Neutrophil (primary cell): ENCODE measurements around the gene BAZ1B.

ENCODE experiments used
- H3K27ac ChIP-seq: fragments of 200-600 bp; sonication (generic); 2 replicates; pipeline ENCODE4 v1.5.1; 2016; ENCODE audit warnings: mild to moderate bottlenecking, moderate library complexity
- H3K27me3 ChIP-seq: fragments of 200-600 bp; sonication (generic); 2 replicates; pipeline ENCODE4 v1.6.0; 2016; ENCODE audit warnings: mild to moderate bottlenecking
- H3K36me3 ChIP-seq: fragments of 200-600 bp; sonication (generic); 2 replicates; pipeline ENCODE4 v1.5.1; 2017
- H3K4me1 ChIP-seq, 2 experiments: fragments of 200-600 bp in 1 of 2; sonication (generic) in 1 of 2; 1 replicate in 1 of 2; 2 replicates in 1 of 2; pipeline versions ENCODE4 v1.5.1 to v1.6.1; 2013 to 2016; ENCODE audit warnings: low read depth in 1 of 2, low read length in 1 of 2, mild to moderate bottlenecking in 1 of 2, moderate library complexity in 1 of 2; ENCODE audit not compliant: control insufficient read depth in 1 of 2, insufficient read depth in 1 of 2
- H3K4me3 ChIP-seq, 2 experiments: fragments of 200-600 bp in 1 of 2; sonication (generic) in 1 of 2; 1 replicate in 1 of 2; 2 replicates in 1 of 2; pipeline ENCODE4 v1.5.1; 2013 to 2016; ENCODE audit warnings: low read depth in 1 of 2, low read length in 1 of 2, mild to moderate bottlenecking in 1 of 2, moderate library complexity in 1 of 2
- H3K9me3 ChIP-seq: fragments of 200-600 bp; sonication (generic); 2 replicates; pipeline ENCODE4 v1.5.1; 2016
- TF ChIP-seq, protein P1 (sequence below): fragments of 200-600 bp; sonication (generic); IDR thresholded peaks from 2 replicates; pipeline ENCODE4 v1.5.1; 2016; ENCODE audit warnings: antibody characterized with exemption

Gene BAZ1B

DNA sequence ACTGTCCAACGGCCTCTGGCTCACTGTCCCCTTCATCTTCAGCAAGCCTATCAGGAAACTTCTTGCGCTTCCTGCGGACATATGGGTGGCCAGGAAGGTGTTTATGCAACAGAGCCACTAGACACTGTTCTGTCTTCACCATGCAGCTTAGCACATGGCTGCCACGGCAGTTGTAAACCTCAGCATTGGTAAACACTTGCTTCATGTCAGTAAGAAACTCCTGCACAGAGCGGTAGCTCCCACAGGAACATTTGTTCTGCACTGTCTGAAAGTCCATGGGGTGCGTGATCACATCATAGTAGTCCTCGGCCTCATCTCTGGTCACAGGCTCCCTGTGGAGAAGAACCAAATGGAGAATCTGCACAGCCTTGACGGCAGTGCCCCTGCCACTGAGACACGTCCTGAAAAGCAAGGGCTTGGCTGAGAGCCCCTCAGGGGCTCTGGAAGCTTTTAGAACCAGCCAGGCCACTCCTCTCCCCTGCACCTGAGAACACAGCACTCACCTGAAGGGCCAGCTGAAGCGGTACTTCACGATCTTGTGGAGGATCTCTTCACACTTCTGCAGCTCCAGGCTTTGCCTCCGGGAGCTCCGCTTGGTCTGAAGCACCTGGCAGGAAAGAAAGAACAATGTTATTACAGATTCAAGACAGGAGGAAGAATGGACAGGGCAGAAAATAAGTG, 79.7 kb downstream of the BAZ1B start:
- H3K4me1 ChIP-seq: peaks cover 30 to 35% of the 10 kb centered on the region in 2 experiments
- TF ChIP-seq, protein P1, sequence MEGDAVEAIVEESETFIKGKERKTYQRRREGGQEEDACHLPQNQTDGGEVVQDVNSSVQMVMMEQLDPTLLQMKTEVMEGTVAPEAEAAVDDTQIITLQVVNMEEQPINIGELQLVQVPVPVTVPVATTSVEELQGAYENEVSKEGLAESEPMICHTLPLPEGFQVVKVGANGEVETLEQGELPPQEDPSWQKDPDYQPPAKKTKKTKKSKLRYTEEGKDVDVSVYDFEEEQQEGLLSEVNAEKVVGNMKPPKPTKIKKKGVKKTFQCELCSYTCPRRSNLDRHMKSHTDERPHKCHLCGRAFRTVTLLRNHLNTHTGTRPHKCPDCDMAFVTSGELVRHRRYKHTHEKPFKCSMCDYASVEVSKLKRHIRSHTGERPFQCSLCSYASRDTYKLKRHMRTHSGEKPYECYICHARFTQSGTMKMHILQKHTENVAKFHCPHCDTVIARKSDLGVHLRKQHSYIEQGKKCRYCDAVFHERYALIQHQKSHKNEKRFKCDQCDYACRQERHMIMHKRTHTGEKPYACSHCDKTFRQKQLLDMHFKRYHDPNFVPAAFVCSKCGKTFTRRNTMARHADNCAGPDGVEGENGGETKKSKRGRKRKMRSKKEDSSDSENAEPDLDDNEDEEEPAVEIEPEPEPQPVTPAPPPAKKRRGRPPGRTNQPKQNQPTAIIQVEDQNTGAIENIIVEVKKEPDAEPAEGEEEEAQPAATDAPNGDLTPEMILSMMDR: no peak
- H3K36me3 ChIP-seq: peaks cover 9% of the 10 kb centered on the region
- H3K4me3 ChIP-seq: peak overlapping the region; percentile 14 to 18
- H3K27ac ChIP-seq: peak overlapping the region; percentile 77
- no peaks in the 10 kb centered on the region for H3K9me3 ChIP-seq
- H3K27me3 ChIP-seq: no peaks in the 10 kb centered on the region

DNA sequence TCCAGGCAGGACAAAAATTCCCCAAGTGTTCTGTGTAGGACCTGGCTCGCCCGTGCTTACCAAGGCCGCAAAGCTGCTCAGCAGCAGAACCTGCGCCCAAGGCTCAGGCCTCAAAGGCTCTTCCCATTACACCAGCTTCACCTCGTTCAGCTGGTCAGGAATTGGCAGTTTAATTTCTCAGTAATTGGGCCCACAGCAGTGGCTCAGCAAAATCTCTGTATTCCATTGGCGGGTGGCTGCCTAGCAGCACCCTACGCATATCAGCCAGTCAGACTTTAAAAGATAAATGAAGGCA, 82.7 kb downstream of the BAZ1B start:
- Histone ChIP-seq H3K27me3 (peaks cover 7% of the 10 kb centered on the region), H3K27ac (no peak overlapping the region), H3K9me3 (no peaks in the 10 kb centered on the region), H3K36me3 (peaks cover 9% of the 10 kb centered on the region), H3K4me3 (no peak overlapping the region), H3K4me1 (peaks cover 32 to 49% of the 10 kb centered on the region in 2 experiments)
- TF ChIP-seq, protein P1: no peak

DNA sequence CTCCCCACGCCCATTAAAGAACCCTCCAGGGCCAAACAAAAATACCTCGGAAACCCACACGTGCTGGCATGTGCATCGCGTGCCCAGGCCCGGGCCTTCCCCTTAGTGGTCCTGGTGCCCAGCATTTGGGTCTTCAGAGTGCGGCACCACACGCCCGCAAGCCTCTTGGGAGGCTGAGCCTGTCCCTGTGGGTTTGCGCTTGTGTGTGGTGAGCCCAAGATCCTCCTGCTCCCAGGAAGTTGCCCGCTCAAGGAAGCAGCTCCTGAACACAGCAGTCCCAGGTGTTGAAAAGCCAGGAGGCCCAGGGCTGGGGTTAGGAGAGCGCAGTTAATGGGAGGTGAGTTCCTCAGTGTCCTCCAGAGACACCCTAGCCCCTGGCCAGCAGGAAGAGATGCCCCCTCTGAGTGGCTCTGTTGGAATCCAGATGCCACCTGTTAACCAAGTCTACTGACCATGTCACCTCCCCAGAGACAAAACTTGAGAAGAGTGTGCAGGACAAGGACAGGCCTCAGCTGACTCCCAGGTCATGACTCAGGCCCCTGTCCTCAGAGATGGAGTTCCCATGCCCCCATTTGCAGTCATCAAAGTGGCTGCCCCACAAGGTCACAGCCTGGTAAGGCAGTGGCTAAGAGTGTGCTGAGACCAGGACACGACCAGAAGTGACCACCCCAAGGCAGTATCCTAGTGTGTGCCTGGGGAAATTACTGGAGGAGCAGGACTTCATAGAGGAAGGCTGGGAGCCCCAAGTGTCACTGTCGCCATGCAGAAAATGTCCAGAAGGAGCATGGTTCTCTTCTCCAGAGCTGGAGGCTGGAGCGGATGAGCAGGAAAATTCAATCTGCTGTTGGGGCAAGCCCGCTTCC, 83.3 kb downstream of the BAZ1B start:
- no peaks in the 10 kb centered on the region for H3K9me3 ChIP-seq
- H3K27ac ChIP-seq: no peak overlapping the region
- H3K27me3 ChIP-seq: peaks cover 12% of the 10 kb centered on the region
- peaks cover 3% of the 10 kb centered on the region for H3K36me3 ChIP-seq
- H3K4me1 ChIP-seq: peaks cover 36 to 51% of the 10 kb centered on the region in 2 experiments
- TF ChIP-seq, protein P1: no peak
- no peak overlapping the region for H3K4me3 ChIP-seq

DNA sequence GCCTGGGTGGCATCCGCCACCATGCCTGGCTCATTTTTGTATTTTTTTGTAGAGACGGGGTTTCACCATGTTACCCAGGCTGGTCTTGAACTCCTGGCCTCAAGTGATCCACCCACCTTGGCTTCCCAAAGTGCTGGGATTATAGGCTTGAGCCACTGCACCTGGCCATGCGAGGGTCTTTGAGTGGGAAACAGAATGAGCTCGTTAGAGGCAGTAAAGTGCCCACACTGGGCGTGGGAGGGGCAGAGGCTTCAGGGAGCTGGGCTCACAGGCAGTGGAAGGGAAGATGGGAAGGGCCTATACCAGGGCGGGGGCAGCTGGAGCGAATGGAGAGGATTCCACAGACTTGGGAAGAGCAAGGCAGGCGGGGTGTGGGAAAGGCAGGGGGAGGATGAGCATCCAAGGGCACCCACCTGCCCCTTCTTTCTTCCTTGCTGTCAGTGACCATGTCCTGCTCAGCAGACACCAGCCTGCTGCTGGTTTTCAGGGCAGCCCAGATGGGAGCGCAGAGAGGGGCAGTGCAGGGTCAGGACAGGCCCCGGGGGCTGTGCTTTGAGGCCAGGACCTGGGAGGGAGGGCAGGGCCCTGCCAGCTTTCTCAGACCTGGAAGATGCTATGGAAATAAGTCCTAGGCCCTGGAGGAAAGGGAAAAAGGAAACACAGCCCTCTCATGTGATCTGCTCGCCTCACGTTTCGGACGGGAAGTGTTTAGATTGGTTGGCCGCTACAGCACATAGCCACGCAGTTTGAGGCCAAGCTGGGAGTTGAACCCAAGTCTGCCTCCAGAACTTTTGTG, 84.3 kb downstream of the BAZ1B start:
- Histone ChIP-seq H3K9me3 (no peaks in the 10 kb centered on the region), H3K4me1 (peaks cover 27 to 47% of the 10 kb centered on the region in 2 experiments), H3K4me3 (no peak overlapping the region), H3K36me3 (no peaks in the 10 kb centered on the region), H3K27me3 (peaks cover 12% of the 10 kb centered on the region), H3K27ac (no peak overlapping the region)
- TF ChIP-seq, protein P1: no peak

DNA sequence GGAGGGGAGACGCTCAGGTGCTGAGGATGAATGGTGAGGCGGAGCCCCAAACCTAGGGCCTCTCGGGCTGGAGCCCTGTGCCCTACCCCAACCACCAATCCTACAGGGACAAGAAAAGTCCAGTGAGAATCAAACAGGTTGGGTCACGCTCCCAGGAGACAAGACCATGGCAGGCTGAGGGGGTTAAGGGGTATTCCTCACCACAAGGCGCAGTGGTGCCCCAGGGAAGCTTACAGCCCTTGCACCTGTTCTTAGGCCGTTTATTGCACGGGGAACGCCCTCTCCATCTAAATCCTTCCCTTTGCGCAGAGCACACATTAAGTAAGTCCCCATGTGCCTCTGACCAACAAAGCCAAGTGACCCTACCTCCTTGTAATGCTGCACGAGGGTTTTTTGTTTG, 85.0 kb downstream of the BAZ1B start:
- H3K9me3 ChIP-seq: no peaks in the 10 kb centered on the region
- H3K4me1 ChIP-seq: peaks cover 19 to 40% of the 10 kb centered on the region in 2 experiments
- peaks cover 12% of the 10 kb centered on the region for H3K27me3 ChIP-seq
- H3K36me3 ChIP-seq: no peaks in the 10 kb centered on the region
- no peak overlapping the region for H3K4me3 ChIP-seq
- no peak overlapping the region for H3K27ac ChIP-seq
- TF ChIP-seq, protein P1: no peak
